Gastrocnemius medialis (tissue), 4 donors: ENCODE results near the gene GPHA2.

Source experiments
- POLR2A ChIP-seq, 2 donors: fragments of 450-650 bp; IDR thresholded peaks; one replicate each; pipeline ENCODE4 v1.6.1; 2017; ENCODE audit warnings: antibody characterized with exemption in 2 of 2, mild to moderate bottlenecking in 2 of 2, moderate library complexity in 2 of 2
- TF ChIP-seq, protein P1 (sequence below), 5 experiments: fragments of 450-650 bp in 3 of 5; fragments of 200-600 bp in 2 of 5; sonication (generic) in 2 of 5; IDR thresholded peaks in 4 of 5; conservative IDR thresholded peaks in 1 of 5; 1 replicate in 4 of 5; 2 replicates in 1 of 5; pipeline ENCODE4 v1.5.1; 2016 to 2019; ENCODE audit warnings: antibody characterized with exemption in 5 of 5, mild to moderate bottlenecking in 3 of 5, moderate library complexity in 3 of 5

DNA sequence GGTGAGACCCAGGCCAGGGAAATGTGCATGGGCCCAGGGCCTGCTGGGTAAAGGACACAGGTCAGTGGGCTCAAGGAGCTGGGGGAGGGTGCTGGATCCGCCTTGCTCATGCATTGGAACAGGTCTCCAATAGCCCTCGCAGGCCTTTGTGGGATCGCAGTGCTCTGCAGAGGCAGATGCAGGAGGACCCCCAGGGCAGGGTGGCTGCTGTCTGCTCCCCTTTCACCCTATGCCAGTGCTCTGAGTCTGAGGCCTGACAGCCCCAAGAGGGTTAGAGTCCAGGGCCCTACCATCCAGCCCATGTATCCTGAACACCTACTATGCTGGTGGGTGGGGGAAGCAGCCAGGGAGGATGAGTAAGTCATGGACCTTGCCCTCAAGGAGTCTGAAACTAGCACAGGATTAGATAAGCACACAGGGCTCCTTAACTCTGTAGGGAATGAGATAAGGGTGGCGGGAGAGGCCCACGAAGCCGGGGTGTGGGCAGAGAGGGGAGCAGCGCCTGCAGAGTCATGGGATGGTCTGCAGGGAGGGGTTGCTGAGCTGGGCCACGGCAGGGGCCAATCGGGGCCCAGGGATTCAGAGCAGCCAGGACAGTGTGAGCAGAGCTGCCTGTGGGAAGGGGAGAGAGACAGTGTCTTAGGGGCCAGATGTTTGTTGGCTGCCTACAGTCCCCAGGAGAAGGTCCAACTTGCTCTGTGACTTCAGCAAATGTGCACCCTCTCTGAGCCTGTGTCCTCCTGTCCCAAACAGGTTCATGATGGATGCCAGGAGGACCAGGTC lies 46.8 kb downstream of the GPHA2 start:
- TF ChIP-seq, protein P1, sequence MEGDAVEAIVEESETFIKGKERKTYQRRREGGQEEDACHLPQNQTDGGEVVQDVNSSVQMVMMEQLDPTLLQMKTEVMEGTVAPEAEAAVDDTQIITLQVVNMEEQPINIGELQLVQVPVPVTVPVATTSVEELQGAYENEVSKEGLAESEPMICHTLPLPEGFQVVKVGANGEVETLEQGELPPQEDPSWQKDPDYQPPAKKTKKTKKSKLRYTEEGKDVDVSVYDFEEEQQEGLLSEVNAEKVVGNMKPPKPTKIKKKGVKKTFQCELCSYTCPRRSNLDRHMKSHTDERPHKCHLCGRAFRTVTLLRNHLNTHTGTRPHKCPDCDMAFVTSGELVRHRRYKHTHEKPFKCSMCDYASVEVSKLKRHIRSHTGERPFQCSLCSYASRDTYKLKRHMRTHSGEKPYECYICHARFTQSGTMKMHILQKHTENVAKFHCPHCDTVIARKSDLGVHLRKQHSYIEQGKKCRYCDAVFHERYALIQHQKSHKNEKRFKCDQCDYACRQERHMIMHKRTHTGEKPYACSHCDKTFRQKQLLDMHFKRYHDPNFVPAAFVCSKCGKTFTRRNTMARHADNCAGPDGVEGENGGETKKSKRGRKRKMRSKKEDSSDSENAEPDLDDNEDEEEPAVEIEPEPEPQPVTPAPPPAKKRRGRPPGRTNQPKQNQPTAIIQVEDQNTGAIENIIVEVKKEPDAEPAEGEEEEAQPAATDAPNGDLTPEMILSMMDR (IDR thresholded peaks at IDR 0.05 in 4 of 5, conservative IDR thresholded peaks at IDR 0.05 in 1 of 5): no peak
- TF ChIP-seq POLR2A (IDR thresholded peaks at IDR 0.05): no peak
